MCF 10A (cell line): ENCODE results near the gene CTRL. TPM values are rescaled to one million over a fixed set of nuclear protein-coding genes. Genes with fewer than 3 reads are reported as not detected.

ENCODE experiments used
- BruUV-seq: library from RNA; stranded (reverse); fragments of 400-500 nt; replicated peaks from 2 replicates; lab custom pipeline; 2021; lab: Mats Ljungman, UMichigan
- CTCF ChIA-PET: fragments of 300-600 bp; sonication (Branson Sonifier 250); formaldehyde crosslinking; extraction: SDS; loops from one replicate; lab custom pipeline; 2021; ENCODE audit warnings: antibody characterized with exemption, inconsistent platforms; lab: Yijun Ruan, JAX
- POLR2A ChIA-PET: fragments of 300-600, 350-650 bp; sonication (Branson Sonifier 250); formaldehyde crosslinking; extraction: SDS; loops from one replicate; lab custom pipeline; 2020; ENCODE audit warnings: antibody characterized with exemption, inconsistent platforms; lab: Yijun Ruan, JAX
- DNase-seq: peaks from one replicate; pipeline ENCODE4 v3.0.0-alpha.2; 2018; ENCODE audit not compliant: unreplicated experiment
- H3K27ac Mint-ChIP-seq: one replicate; pipeline ENCODE4 v1.8.0; 2022; ENCODE audit warnings: mild to moderate bottlenecking, low read depth, mixed read lengths; ENCODE audit not compliant: unreplicated experiment
- H3K27me3 Mint-ChIP-seq: one replicate; pipeline ENCODE4 v1.8.0; 2022; ENCODE audit warnings: mixed read lengths; ENCODE audit not compliant: insufficient read depth, unreplicated experiment
- H3K36me3 Mint-ChIP-seq: one replicate; pipeline ENCODE4 v1.8.0; 2022; ENCODE audit warnings: mild to moderate bottlenecking, moderate library complexity, mixed read lengths; ENCODE audit not compliant: insufficient read depth, unreplicated experiment
- H3K4me1 Mint-ChIP-seq: one replicate; pipeline ENCODE4 v1.8.0; 2022; ENCODE audit warnings: mixed read lengths; ENCODE audit not compliant: insufficient read depth, unreplicated experiment
- H3K4me3 Mint-ChIP-seq: one replicate; pipeline ENCODE4 v1.8.0; 2022; ENCODE audit warnings: mild to moderate bottlenecking, moderate library complexity, mixed read lengths; ENCODE audit not compliant: unreplicated experiment
- H3K9me3 Mint-ChIP-seq: one replicate; pipeline ENCODE4 v1.8.0; 2022; ENCODE audit warnings: mixed read lengths; ENCODE audit not compliant: unreplicated experiment
- intact Hi-C: fragments of 100-400 bp; cut with micrococcal nuclease; formaldehyde crosslinking; loops from 2 replicates; pipeline ENCODE4 v1.14.1; 2022
- total RNA-seq: library from RNA; stranded (reverse); gene quantifications from 2 replicates; pipeline ENCODE4 v1.2.3, GENCODE V29; 2022
- TF ChIP-seq, protein P1 (sequence below): fragments of 200-600 bp; IDR thresholded peaks from one replicate; pipeline ENCODE4 v1.8.0; 2022; ENCODE audit warnings: antibody characterized with exemption, mild to moderate bottlenecking; ENCODE audit not compliant: unreplicated experiment

Gene CTRL
- total RNA-seq, 1 experiment from 2014 or later, result 1.6 TPM

DNA sequence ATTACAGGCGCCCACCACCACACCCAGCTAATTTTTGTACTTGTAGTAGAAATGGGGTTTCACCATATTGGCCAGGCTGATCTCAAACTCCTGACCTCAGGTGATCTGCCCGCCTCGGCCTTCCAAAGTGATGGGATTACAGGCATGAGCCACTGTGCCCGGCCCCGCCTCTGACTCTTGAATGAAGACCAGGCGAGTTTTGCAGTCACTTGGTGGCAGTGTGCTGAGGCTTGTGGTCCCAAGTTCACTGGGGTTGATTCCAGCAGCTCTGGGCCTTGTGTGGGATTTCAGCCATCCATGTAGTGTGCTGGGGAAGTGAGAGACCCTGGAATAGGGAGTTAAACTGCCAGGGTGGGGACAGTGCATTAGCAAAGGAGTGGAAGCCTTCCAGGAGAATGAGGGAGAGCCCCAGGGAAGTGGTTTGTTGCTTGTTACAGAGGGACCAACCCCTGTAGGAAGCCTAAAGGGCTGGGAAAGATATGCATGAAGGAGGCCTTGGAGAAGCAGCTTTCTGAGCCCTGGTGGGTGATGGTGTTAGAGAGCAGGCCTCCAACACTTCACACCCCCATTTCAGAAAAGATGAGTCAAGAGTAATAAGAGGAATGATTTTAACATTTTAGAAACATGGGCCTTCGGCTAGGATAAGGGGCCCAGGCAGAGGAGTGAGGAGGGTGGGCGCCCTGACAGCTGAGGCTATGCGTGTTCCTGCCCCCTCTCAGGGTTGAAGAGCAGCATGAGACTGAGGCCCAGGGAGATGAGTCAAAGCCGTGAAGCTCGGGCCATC, 24.1 kb downstream of the CTRL start:
- H3K27ac Mint-ChIP-seq, result no peak overlapping the region
- no TSS peak for BruUV-seq
- no peak for DNase-seq
- ChIA-PET CTCF (interaction anchor here (1.2 to 2.6 kb wide), 3 partner anchors 12 to 91 kb away, joined by 4 to 10 read pairs (median 6); partner anchors contain the start of gene NRN1L), POLR2A (interaction anchor here (0.5 to 1.4 kb wide), 5 partner anchors 14 to 140 kb away, joined by 3 read pairs; partner anchors contain the start of gene PSKH1)
- no peaks in the 10 kb centered on the region for H3K4me1 Mint-ChIP-seq
- no peaks in the 10 kb centered on the region for H3K27me3 Mint-ChIP-seq
- TF ChIP-seq, protein P1, sequence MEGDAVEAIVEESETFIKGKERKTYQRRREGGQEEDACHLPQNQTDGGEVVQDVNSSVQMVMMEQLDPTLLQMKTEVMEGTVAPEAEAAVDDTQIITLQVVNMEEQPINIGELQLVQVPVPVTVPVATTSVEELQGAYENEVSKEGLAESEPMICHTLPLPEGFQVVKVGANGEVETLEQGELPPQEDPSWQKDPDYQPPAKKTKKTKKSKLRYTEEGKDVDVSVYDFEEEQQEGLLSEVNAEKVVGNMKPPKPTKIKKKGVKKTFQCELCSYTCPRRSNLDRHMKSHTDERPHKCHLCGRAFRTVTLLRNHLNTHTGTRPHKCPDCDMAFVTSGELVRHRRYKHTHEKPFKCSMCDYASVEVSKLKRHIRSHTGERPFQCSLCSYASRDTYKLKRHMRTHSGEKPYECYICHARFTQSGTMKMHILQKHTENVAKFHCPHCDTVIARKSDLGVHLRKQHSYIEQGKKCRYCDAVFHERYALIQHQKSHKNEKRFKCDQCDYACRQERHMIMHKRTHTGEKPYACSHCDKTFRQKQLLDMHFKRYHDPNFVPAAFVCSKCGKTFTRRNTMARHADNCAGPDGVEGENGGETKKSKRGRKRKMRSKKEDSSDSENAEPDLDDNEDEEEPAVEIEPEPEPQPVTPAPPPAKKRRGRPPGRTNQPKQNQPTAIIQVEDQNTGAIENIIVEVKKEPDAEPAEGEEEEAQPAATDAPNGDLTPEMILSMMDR, result no peak
- H3K36me3 Mint-ChIP-seq, result peaks cover 53% of the 10 kb centered on the region
- no peak overlapping the region for H3K4me3 Mint-ChIP-seq
- no peaks in the 10 kb centered on the region for H3K9me3 Mint-ChIP-seq
- intact Hi-C loops, result no loop called here

DNA sequence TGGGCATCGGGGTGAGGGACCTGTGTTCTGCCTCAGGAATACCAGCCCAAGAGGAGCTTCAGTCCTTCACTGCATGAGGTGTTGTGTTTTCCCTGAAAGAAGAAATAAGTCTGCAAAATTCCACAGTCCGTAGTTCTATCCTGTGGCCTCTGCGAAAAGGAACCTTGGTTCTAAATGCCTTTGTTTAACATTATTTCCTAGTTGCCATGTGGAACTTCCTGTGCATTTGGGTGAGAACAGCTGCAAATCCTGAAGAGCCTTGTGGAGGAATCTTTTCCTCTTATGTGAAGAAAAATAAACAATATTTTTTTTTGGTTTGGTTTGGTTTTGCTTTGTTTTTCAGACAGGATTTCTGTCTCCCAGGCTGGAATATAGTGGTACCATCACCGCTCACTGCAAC, 28.8 kb downstream of the CTRL start:
- BruUV-seq, result no TSS peak
- Mint-ChIP-seq H3K4me1 (no peaks in the 10 kb centered on the region), H3K4me3 (no peak overlapping the region), H3K36me3 (peaks cover 46% of the 10 kb centered on the region), H3K27ac (no peak overlapping the region), H3K9me3 (no peaks in the 10 kb centered on the region), H3K27me3 (no peaks in the 10 kb centered on the region)
- DNase-seq, result no peak
- ChIA-PET POLR2A (no interaction called here), CTCF (interaction anchor here (0.5 to 3.0 kb wide), 5 partner anchors 12 to 765 kb away, joined by 3 to 11 read pairs (median 5); partner anchors contain the start of gene NRN1L)
- intact Hi-C loops, result no loop called here
- TF ChIP-seq, protein P1, result no peak

GRCh38 chr16:67901734-67902133, 29.9 kb downstream of the CTRL start:
- no peaks in the 10 kb centered on the region for H3K27me3 Mint-ChIP-seq
- ChIA-PET POLR2A (no interaction called here), CTCF (interaction anchor here (0.6 to 1.0 kb wide), 3 partner anchors 14 to 169 kb away, joined by 3 to 5 read pairs (median 3); no protein-coding TSS in a partner anchor)
- H3K4me1 Mint-ChIP-seq, result no peaks in the 10 kb centered on the region
- BruUV-seq, result no TSS peak
- intact Hi-C loops, result no loop called here
- H3K27ac Mint-ChIP-seq, result no peak overlapping the region
- TF ChIP-seq, protein P1, result no peak
- H3K9me3 Mint-ChIP-seq, result no peaks in the 10 kb centered on the region
- no peak for DNase-seq
- peaks cover 52% of the 10 kb centered on the region for H3K36me3 Mint-ChIP-seq
- H3K4me3 Mint-ChIP-seq, result no peak overlapping the region

DNA sequence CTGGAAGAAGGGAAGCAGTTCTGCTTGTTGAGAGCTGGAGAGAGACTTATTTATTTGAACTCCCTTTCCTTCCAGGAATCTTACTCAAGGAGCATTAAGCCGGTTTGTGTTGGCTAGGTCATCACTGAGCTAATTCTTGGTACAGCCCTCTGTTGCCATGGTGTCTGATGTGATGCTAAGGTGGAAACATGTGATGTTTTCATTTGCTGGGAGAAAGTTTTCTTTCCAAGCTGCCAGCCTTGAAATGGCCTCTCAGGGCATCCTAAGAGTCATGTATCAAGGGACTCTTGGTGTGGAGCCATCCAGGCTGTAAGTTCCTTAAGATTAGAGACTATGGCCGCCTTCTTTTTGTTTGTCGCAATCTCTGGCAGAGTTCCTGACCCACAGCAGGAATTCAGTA, 34.4 kb downstream of the CTRL start:
- H3K27ac Mint-ChIP-seq, result no peak overlapping the region
- intact Hi-C loops, result no loop called here
- TF ChIP-seq, protein P1, result no peak
- ChIA-PET CTCF (interaction anchor here (0.6 to 3.2 kb wide), 11 partner anchors 9 to 87 kb away, joined by 3 to 16 read pairs (median 4); partner anchors contain the start of genes NRN1L and SLC12A4), POLR2A (interaction anchor here (0.6 to 3.9 kb wide), 9 partner anchors 9 to 302 kb away, joined by 3 to 12 read pairs (median 3); partner anchors contain the start of genes NRN1L and RANBP10)
- no TSS peak for BruUV-seq
- DNase-seq, result no peak
- H3K9me3 Mint-ChIP-seq, result no peaks in the 10 kb centered on the region
- H3K27me3 Mint-ChIP-seq, result no peaks in the 10 kb centered on the region
- peaks cover 13% of the 10 kb centered on the region for H3K4me1 Mint-ChIP-seq
- H3K4me3 Mint-ChIP-seq, result no peak overlapping the region
- H3K36me3 Mint-ChIP-seq, result peaks cover 27% of the 10 kb centered on the region
